Activated naive CD8-positive, alpha-beta T cell (primary cell): ENCODE results near the gene SH3PXD2A.

ENCODE experiments used
- H3K27ac Mint-ChIP-seq: one replicate; pipeline ENCODE4 v1.8.0; 2021; ENCODE audit warnings: mixed read lengths
- H3K27me3 Mint-ChIP-seq: one replicate; pipeline ENCODE4 v1.8.0; 2021; ENCODE audit warnings: mixed read lengths
- H3K36me3 Mint-ChIP-seq: one replicate; pipeline ENCODE4 v1.8.0; 2021; ENCODE audit warnings: mixed read lengths
- H3K4me1 Mint-ChIP-seq: one replicate; pipeline ENCODE4 v1.8.0; 2021; ENCODE audit warnings: low read depth, mixed read lengths
- H3K4me3 Mint-ChIP-seq: one replicate; pipeline ENCODE4 v1.8.0; 2021; ENCODE audit warnings: mild to moderate bottlenecking, mixed read lengths
- H3K9me3 Mint-ChIP-seq: one replicate; pipeline ENCODE4 v1.8.0; 2021; ENCODE audit warnings: low read depth, mixed read lengths

The SH3PXD2A gene

GRCh38 chr10:103855424-103855823, at the start of gene SH3PXD2A:
SH3PXD2A (minus strand) TSS chr10:103855576; CDS start chr10:103855266, 310 bp downstream.
- Mint-ChIP-seq H3K27me3 (peaks cover 21% of the 10 kb centered on the region), H3K4me3 (peak within 1 kb of the TSS; percentile 88), H3K4me1 (peaks cover 15% of the 10 kb centered on the region), H3K36me3 (no peaks in the 10 kb centered on the region), H3K27ac (no peak within 1 kb of the TSS), H3K9me3 (no peaks in the 10 kb centered on the region)

- peaks cover 58% of the 10 kb centered on the region for H3K4me1 Mint-ChIP-seq
- H3K27me3 Mint-ChIP-seq, result no peaks in the 10 kb centered on the region
- peak overlapping the region; percentile 38 for H3K4me3 Mint-ChIP-seq
- H3K9me3 Mint-ChIP-seq, result no peaks in the 10 kb centered on the region
- peak overlapping the region; percentile 64 for H3K27ac Mint-ChIP-seq
- H3K36me3 Mint-ChIP-seq, result peaks cover 5% of the 10 kb centered on the region
Observed at GRCh38 chr10:103901299-103901698, 45.9 kb upstream of the SH3PXD2A start.

GRCh38 chr10:103899312-103899711, 43.9 kb upstream of the SH3PXD2A start:
- Mint-ChIP-seq H3K27ac (peak overlapping the region; percentile 46), H3K4me1 (peaks cover 62% of the 10 kb centered on the region), H3K36me3 (peaks cover 3% of the 10 kb centered on the region), H3K27me3 (no peaks in the 10 kb centered on the region), H3K9me3 (no peaks in the 10 kb centered on the region), H3K4me3 (no peak overlapping the region)

GRCh38 chr10:103897241-103897774, 41.9 kb upstream of the SH3PXD2A start:
- peaks cover 53% of the 10 kb centered on the region for H3K4me1 Mint-ChIP-seq
- no peaks in the 10 kb centered on the region for H3K36me3 Mint-ChIP-seq
- no peaks in the 10 kb centered on the region for H3K27me3 Mint-ChIP-seq
- H3K4me3 Mint-ChIP-seq, result no peak overlapping the region
- H3K9me3 Mint-ChIP-seq, result no peaks in the 10 kb centered on the region
- no peak overlapping the region for H3K27ac Mint-ChIP-seq

GRCh38 chr10:103896225-103896624, 40.8 kb upstream of the SH3PXD2A start:
- Mint-ChIP-seq H3K9me3 (no peaks in the 10 kb centered on the region), H3K4me1 (peaks cover 42% of the 10 kb centered on the region), H3K4me3 (no peak overlapping the region), H3K27ac (peak overlapping the region; percentile 82), H3K36me3 (no peaks in the 10 kb centered on the region), H3K27me3 (no peaks in the 10 kb centered on the region)

- no peak overlapping the region for H3K4me3 Mint-ChIP-seq
- H3K36me3 Mint-ChIP-seq, result no peaks in the 10 kb centered on the region
- H3K4me1 Mint-ChIP-seq, result peaks cover 38% of the 10 kb centered on the region
- H3K27ac Mint-ChIP-seq, result peak overlapping the region; percentile 82
- no peaks in the 10 kb centered on the region for H3K27me3 Mint-ChIP-seq
- H3K9me3 Mint-ChIP-seq, result no peaks in the 10 kb centered on the region
Observed at GRCh38 chr10:103895411-103896186, 40.2 kb upstream of the SH3PXD2A start.

- peaks cover 2% of the 10 kb centered on the region for H3K36me3 Mint-ChIP-seq
- peak overlapping the region; percentile 74 for H3K27ac Mint-ChIP-seq
- no peaks in the 10 kb centered on the region for H3K9me3 Mint-ChIP-seq
- peaks cover 40% of the 10 kb centered on the region for H3K4me1 Mint-ChIP-seq
- H3K4me3 Mint-ChIP-seq, result peak overlapping the region; percentile 30
- no peaks in the 10 kb centered on the region for H3K27me3 Mint-ChIP-seq
Observed at GRCh38 chr10:103894441-103894864, 39.1 kb upstream of the SH3PXD2A start.

- Mint-ChIP-seq H3K27ac (peak overlapping the region; percentile 68), H3K4me1 (peaks cover 46% of the 10 kb centered on the region)
Observed at GRCh38 chr10:103893817-103894216, 38.4 kb upstream of the SH3PXD2A start.

GRCh38 chr10:103892181-103892580, 36.8 kb upstream of the SH3PXD2A start:
- peak overlapping the region; percentile 54 for H3K27ac Mint-ChIP-seq
- peaks cover 50% of the 10 kb centered on the region for H3K4me1 Mint-ChIP-seq
- peaks cover 7% of the 10 kb centered on the region for H3K36me3 Mint-ChIP-seq
- H3K9me3 Mint-ChIP-seq, result no peaks in the 10 kb centered on the region
- no peaks in the 10 kb centered on the region for H3K27me3 Mint-ChIP-seq
- no peak overlapping the region for H3K4me3 Mint-ChIP-seq

More at GRCh38 chr10:103893817-103894216, 38.4 kb upstream of the SH3PXD2A start:
- Mint-ChIP-seq H3K4me3 (no peak overlapping the region), H3K9me3 (no peaks in the 10 kb centered on the region), H3K27me3 (no peaks in the 10 kb centered on the region), H3K36me3 (peaks cover 2% of the 10 kb centered on the region)

GRCh38 chr10:103890688-103891087, 35.3 kb upstream of the SH3PXD2A start:
- Mint-ChIP-seq H3K27ac (peak overlapping the region; percentile 86), H3K27me3 (no peaks in the 10 kb centered on the region), H3K4me3 (no peak overlapping the region), H3K36me3 (peaks cover 7% of the 10 kb centered on the region), H3K4me1 (peaks cover 43% of the 10 kb centered on the region), H3K9me3 (no peaks in the 10 kb centered on the region)

- Mint-ChIP-seq H3K4me3 (no peak overlapping the region), H3K4me1 (peaks cover 38% of the 10 kb centered on the region), H3K36me3 (peaks cover 7% of the 10 kb centered on the region), H3K9me3 (no peaks in the 10 kb centered on the region), H3K27ac (peak overlapping the region; percentile 86), H3K27me3 (no peaks in the 10 kb centered on the region)
Observed at GRCh38 chr10:103890194-103890658, 34.9 kb upstream of the SH3PXD2A start.

- peaks cover 7% of the 10 kb centered on the region for H3K36me3 Mint-ChIP-seq
- peak overlapping the region; percentile 81 for H3K27ac Mint-ChIP-seq
- H3K4me1 Mint-ChIP-seq, result peaks cover 28% of the 10 kb centered on the region
- H3K4me3 Mint-ChIP-seq, result no peak overlapping the region
- no peaks in the 10 kb centered on the region for H3K9me3 Mint-ChIP-seq
- H3K27me3 Mint-ChIP-seq, result no peaks in the 10 kb centered on the region
Observed at GRCh38 chr10:103889121-103889720, 33.8 kb upstream of the SH3PXD2A start.

- H3K27ac Mint-ChIP-seq, result peak overlapping the region; percentile 81
- H3K4me3 Mint-ChIP-seq, result no peak overlapping the region
- peaks cover 8% of the 10 kb centered on the region for H3K36me3 Mint-ChIP-seq
- no peaks in the 10 kb centered on the region for H3K9me3 Mint-ChIP-seq
- peaks cover 23% of the 10 kb centered on the region for H3K4me1 Mint-ChIP-seq
- no peaks in the 10 kb centered on the region for H3K27me3 Mint-ChIP-seq
Observed at GRCh38 chr10:103888113-103888841, 32.9 kb upstream of the SH3PXD2A start.

- H3K27me3 Mint-ChIP-seq, result no peaks in the 10 kb centered on the region
- no peak overlapping the region for H3K27ac Mint-ChIP-seq
- peaks cover 14% of the 10 kb centered on the region for H3K36me3 Mint-ChIP-seq
- H3K4me1 Mint-ChIP-seq, result peaks cover 21% of the 10 kb centered on the region
- no peak overlapping the region for H3K4me3 Mint-ChIP-seq
- H3K9me3 Mint-ChIP-seq, result no peaks in the 10 kb centered on the region
Observed at GRCh38 chr10:103885617-103886016, 30.2 kb upstream of the SH3PXD2A start.
